Lung (tissue), 12 donors: ENCODE measurements around the gene RASL10B. TPM values are rescaled to one million over a fixed set of nuclear protein-coding genes. Genes with fewer than 3 reads are reported as not detected.

Experiments
- ATAC-seq: fragments of 200-7000 bp; cut with Tn5 transposase; one replicate; pipeline ENCODE4 v1.9.1; 2020; ENCODE audit warnings: moderate number of reproducible peaks; ENCODE audit not compliant: insufficient read depth, low FRiP score
- DNase-seq, 3 donors: peaks; one replicate each; pipeline ENCODE4 v3.0.0-alpha.2; 2013 to 2017
- H3K27ac ChIP-seq, 2 donors: one replicate each; pipeline ENCODE4 v1.5.1; 2013; ENCODE audit warnings: mild to moderate bottlenecking in 2 of 2, moderate library complexity in 2 of 2, control low read depth in 1 of 2, inconsistent platforms in 1 of 2, low read depth in 1 of 2, low read length in 1 of 2
- H3K27me3 ChIP-seq, 3 donors: one replicate each; pipeline ENCODE4 v1.5.1; 2013; ENCODE audit warnings: low read length in 2 of 3; ENCODE audit not compliant: control insufficient read depth in 3 of 3, insufficient read depth in 3 of 3
- H3K36me3 ChIP-seq, 4 donors: one replicate each; pipeline ENCODE4 v1.5.1; 2013; ENCODE audit warnings: low read length in 4 of 4, mild to moderate bottlenecking in 1 of 4, moderate library complexity in 1 of 4; ENCODE audit not compliant: control insufficient read depth in 4 of 4, insufficient read depth in 4 of 4
- H3K4me1 ChIP-seq, 5 donors: one replicate each; pipeline ENCODE4 v1.5.1; 2013; ENCODE audit warnings: low read length in 5 of 5, mild to moderate bottlenecking in 2 of 5, moderate library complexity in 1 of 5; ENCODE audit not compliant: control insufficient read depth in 5 of 5, insufficient read depth in 5 of 5
- H3K4me3 ChIP-seq: one replicate; pipeline ENCODE4 v1.5.1; 2013; ENCODE audit warnings: mild to moderate bottlenecking, control low read depth, moderate library complexity
- H3K9ac ChIP-seq, 2 donors: one replicate each; pipeline ENCODE4 v1.5.1; 2013; ENCODE audit warnings: low read length in 2 of 2, control low read depth in 1 of 2; ENCODE audit not compliant: insufficient read depth in 1 of 2
- H3K9me3 ChIP-seq, 4 donors: one replicate each; pipeline ENCODE4 v1.5.1; 2013; ENCODE audit warnings: low read length in 3 of 4, mild to moderate bottlenecking in 1 of 4, moderate library complexity in 1 of 4; ENCODE audit not compliant: control insufficient read depth in 4 of 4, insufficient read depth in 3 of 4
- whole genome bisulfite sequencing, 2 donors: extraction: QIAGEN DNeasy Blood & Tissue Kit; methylation state at CpG; one replicate each; pipeline ENCODE4 v1.1.7; 2013; 5-methylcytosine and 5-hydroxymethylcytosine counted together
- polyA plus RNA-seq, 2 donors: library from polyadenylated mRNA; stranded (reverse); fragments of 200-250 nt; gene quantifications; one replicate each; pipeline ENCODE4 v1.2.1, GENCODE V29; 2013
- total RNA-seq, 2 donors: library from RNA; depleted of rRNA in 1 of 2; stranded (reverse); fragments of >200 nt in 1 of 2; gene quantifications; one replicate each; pipeline ENCODE4 v1.2.1, GENCODE V29; 2014 to 2021
- TF ChIP-seq, protein P1 (sequence below): IDR thresholded peaks from 2 replicates; pipeline ENCODE4 v1.5.1; 2012; ENCODE audit warnings: mild to moderate bottlenecking; ENCODE audit errors: control extremely low read depth, extremely low read depth
- donor health status: control.
- donor health status: control.
- donor health status: Bipolar disorder and iron deficiency.
- donor health status: healthy.
- donor health status: DM: yes; HTN: yes; CAD: no.

RASL10B gene
- total and polyA plus RNA-seq, 4 donors, result 0.57 to 1.00 (median 0.80) TPM; not detected in 1

DNA sequence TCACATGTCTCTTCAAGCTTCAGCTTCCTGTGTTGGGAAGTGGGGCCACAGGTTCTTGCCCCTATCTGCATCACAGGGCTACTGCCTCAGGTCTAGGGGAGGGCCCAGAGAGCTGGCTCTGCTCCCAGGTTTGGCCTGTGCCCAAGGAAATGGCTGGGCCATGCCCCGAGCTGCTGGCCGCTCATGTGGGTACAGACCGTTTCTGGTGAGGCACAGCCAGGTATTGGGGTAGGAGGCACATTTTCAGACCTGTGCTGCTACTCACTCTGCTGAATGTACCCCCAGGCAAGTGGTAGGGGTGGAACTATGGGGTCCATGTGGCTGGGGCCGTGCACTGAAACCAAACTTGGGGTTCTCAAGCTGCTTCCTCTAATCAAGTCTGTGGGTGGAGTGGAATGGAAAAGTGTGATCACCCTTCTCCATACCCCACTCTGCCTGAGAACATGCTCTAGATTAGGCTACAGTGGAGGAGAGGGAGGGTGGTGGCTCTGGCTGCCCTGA lies 17.0 kb downstream of the RASL10B start:
- ATAC-seq (no peak), DNase-seq (no peak)
- Histone ChIP-seq H3K4me1 (peaks cover 0 to 10% (median 0%) of the 10 kb centered on the region in 5 donors), H3K9me3 (no peaks in the 10 kb centered on the region), H3K27me3 (peaks cover 0 to 21% (median 20%) of the 10 kb centered on the region in 3 donors), H3K9ac (no peak overlapping the region), H3K36me3 (no peaks in the 10 kb centered on the region), H3K4me3 (no peak overlapping the region), H3K27ac (no peak overlapping the region)
- WGBS, 2 donors, result 17 to 24% methylated on average over 4 of the region's 4 CpGs
- TF ChIP-seq, protein P1, sequence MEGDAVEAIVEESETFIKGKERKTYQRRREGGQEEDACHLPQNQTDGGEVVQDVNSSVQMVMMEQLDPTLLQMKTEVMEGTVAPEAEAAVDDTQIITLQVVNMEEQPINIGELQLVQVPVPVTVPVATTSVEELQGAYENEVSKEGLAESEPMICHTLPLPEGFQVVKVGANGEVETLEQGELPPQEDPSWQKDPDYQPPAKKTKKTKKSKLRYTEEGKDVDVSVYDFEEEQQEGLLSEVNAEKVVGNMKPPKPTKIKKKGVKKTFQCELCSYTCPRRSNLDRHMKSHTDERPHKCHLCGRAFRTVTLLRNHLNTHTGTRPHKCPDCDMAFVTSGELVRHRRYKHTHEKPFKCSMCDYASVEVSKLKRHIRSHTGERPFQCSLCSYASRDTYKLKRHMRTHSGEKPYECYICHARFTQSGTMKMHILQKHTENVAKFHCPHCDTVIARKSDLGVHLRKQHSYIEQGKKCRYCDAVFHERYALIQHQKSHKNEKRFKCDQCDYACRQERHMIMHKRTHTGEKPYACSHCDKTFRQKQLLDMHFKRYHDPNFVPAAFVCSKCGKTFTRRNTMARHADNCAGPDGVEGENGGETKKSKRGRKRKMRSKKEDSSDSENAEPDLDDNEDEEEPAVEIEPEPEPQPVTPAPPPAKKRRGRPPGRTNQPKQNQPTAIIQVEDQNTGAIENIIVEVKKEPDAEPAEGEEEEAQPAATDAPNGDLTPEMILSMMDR, result no peak

DNA sequence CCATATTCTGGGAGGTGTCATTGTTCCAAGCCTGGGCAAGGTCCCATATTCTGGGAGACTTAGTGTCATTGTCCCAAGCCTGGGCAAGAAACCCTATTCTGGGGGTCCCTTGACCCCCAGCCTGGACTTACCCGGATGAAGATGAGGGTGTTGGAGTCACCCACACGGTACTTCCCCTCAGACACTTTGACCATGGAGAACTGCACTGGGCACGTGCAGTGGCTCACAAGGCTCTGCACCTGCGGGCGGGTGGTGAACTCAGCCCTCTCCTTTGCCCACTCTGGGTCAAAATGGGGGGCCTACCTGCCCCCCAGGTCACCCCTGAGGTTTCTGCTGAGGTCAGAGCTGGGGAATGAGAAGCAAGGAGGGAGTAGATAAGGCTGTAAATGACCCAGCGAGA lies 17.5 kb downstream of the RASL10B start:
- Histone ChIP-seq H3K27ac (no peak overlapping the region), H3K9ac (no peak overlapping the region), H3K27me3 (peaks cover 0 to 21% (median 20%) of the 10 kb centered on the region in 3 donors), H3K4me1 (peaks cover 0 to 10% (median 0%) of the 10 kb centered on the region in 5 donors), H3K36me3 (no peaks in the 10 kb centered on the region), H3K9me3 (no peaks in the 10 kb centered on the region), H3K4me3 (no peak overlapping the region)
- DNase-seq (no peak), ATAC-seq (no peak)
- WGBS, 2 donors, result 77 to 78% methylated on average over 6 of the region's 6 CpGs
- TF ChIP-seq, protein P1, result no peak

DNA sequence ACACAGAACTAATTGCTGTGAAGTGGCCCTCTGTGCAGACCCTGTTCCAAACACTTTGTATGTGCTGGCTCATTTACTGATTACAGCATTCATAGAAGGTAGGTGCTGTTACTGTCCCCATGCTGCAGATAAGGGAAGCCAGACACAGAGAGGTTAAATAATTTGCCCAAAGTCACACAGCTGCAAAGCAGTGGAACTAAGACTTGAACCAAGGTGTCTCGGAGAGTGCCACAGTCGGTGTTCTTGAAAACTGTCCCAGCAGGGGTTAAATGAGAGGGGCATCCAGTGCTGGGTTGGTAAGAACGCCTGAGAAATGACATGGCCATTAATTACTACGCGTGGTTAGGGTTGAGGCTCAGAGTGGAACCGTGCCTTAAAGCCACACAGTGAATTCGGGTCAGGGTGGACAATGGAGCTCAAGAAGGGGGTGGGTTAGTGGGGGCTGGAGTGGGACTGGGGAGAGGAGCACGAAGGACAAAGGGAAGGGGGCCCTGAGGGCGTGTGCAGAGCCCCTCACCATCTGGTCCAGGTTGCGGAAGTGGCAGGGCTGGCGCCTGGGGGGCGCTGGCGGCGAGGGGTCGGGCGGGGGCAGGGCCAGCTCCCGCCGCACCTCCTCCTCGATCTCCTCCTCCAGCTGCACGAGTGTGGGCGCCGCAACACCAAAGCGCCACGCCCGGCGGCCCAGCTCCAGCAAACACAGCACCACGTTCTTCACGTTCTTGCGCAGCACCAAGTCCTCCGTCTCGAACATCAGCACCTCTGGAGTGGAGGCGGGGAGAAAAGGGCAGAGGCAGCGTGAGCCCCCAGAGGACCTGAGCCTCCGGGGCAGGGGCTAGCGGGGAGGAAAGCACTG lies 18.3 kb downstream of the RASL10B start:
- peak in 2 of 3 donors; percentile 20 to 23 for DNase-seq
- Histone ChIP-seq H3K27me3 (peaks cover 0 to 21% (median 20%) of the 10 kb centered on the region in 3 donors), H3K9ac (no peak overlapping the region), H3K27ac (no peak overlapping the region), H3K36me3 (no peaks in the 10 kb centered on the region), H3K9me3 (no peaks in the 10 kb centered on the region), H3K4me1 (peaks cover 0 to 10% (median 0%) of the 10 kb centered on the region in 5 donors), H3K4me3 (no peak overlapping the region)
- TF ChIP-seq, protein P1, result no peak
- ATAC-seq, result no peak
- 8 to 11% methylated on average over 24 to 35 of the region's 35 CpGs for WGBS, 2 donors
